GM06990 (cell line): ENCODE results near the gene CREBL2.

Experiments
- DNase-seq: peaks from one replicate; pipeline ENCODE4 v3.0.0-alpha.2; 2011; ENCODE audit not compliant: insufficient read length; ENCODE audit errors: extremely low read depth
- H3K27me3 ChIP-seq: replicated peaks from 2 replicates; pipeline ENCODE4 v1.6.0; 2011; ENCODE audit warnings: low read length; ENCODE audit not compliant: control insufficient read depth, insufficient read depth
- H3K36me3 ChIP-seq: 2 replicates; pipeline ENCODE4 v1.5.1; 2011; ENCODE audit warnings: low read length; ENCODE audit not compliant: control insufficient read depth, insufficient read depth
- H3K4me3 ChIP-seq: replicated peaks from 2 replicates; pipeline ENCODE4 v1.5.1; 2011; ENCODE audit warnings: low read depth, mild to moderate bottlenecking, control low read depth, low read length
- CTCF ChIP-seq: IDR thresholded peaks from 2 replicates; pipeline ENCODE4 v1.5.1; 2011; ENCODE audit warnings: low read length, control low read depth, mild to moderate bottlenecking, inconsistent platforms; ENCODE audit not compliant: insufficient read depth, poor library complexity, severe bottlenecking

Gene CREBL2

GRCh38 chr12:12671850-12672660 lies 60.4 kb downstream of the CREBL2 start:
- no peak for DNase-seq
- Histone ChIP-seq H3K27me3 (no peaks in the 10 kb centered on the region), H3K36me3 (no peaks in the 10 kb centered on the region), H3K4me3 (no peak overlapping the region)
- TF ChIP-seq CTCF, result no peak

GRCh38 chr12:12673296-12673695 lies 61.6 kb downstream of the CREBL2 start:
- no peaks in the 10 kb centered on the region for H3K36me3 ChIP-seq
- TF ChIP-seq CTCF, result no peak
- no peaks in the 10 kb centered on the region for H3K27me3 ChIP-seq
- no peak for DNase-seq
- H3K4me3 ChIP-seq, result no peak overlapping the region

- Histone ChIP-seq H3K4me3 (no peak overlapping the region), H3K27me3 (no peaks in the 10 kb centered on the region), H3K36me3 (no peaks in the 10 kb centered on the region)
- no peak for TF ChIP-seq CTCF
- DNase-seq, result no peak
Measured at GRCh38 chr12:12676605-12677004, 64.9 kb downstream of the CREBL2 start.

GRCh38 chr12:12681061-12681765 lies 69.5 kb downstream of the CREBL2 start:
- DNase-seq, result no peak
- Histone ChIP-seq H3K4me3 (no peak overlapping the region), H3K27me3 (no peaks in the 10 kb centered on the region), H3K36me3 (no peaks in the 10 kb centered on the region)
- TF ChIP-seq CTCF, result no peak

GRCh38 chr12:12682284-12682683 lies 70.6 kb downstream of the CREBL2 start:
- no peak for TF ChIP-seq CTCF
- no peak for DNase-seq
- no peaks in the 10 kb centered on the region for H3K27me3 ChIP-seq
- H3K36me3 ChIP-seq, result no peaks in the 10 kb centered on the region
- no peak overlapping the region for H3K4me3 ChIP-seq
